ENCODE results near the gene IMMP1L.
"Not testable (repeated sequence)": the region's sequence is repeated elsewhere in the genome, so short reads cannot be mapped to it uniquely, and the experiment has no call there.

IMMP1L gene

DNA sequence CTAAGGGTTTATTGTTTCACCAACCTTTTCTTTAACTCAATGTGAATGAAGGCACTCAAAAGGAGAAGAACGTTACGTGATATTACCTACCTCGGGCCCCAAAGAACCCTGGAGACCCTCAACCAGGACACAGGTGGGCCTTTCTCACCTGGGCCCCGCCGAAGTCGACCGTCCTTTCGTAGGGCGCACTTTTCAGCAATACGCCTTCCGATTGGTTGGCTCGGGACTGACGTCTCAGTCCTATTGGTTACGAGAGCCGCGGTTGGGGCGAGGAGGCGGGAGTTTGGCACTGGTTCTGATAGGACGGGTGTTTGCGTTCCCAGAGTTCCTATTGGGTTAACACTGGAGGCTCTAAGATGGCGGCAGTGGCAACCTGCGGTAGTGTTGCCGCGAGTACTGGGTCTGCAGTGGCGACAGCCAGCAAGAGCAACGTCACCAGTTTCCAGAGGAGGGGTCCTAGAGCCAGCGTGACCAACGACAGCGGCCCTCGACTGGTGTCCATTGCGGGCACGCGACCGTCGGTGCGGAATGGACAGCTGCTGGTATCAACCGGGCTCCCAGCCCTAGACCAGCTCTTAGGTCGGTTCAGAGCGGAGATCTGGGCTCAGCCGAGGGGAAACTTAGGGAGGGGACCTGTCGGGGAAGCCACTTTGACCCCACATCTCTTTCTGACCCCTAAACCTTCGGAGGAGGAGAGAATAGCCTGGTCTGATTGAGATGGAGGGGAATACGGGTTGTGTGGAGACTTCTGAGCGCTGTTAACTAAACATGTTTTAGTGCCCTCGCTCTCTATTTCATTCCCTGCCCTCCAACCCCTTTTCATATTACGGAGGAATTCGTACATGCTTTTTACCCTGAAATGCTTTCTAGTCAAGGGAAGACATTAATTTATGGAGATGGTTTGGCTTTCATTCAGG lies at the start of gene IMMP1L, which contains the start of gene ELP4:
Gene IMMP1L, minus strand, starts transcription at position 194 of the 917 bp plus-strand sequence. CDS start 46,346 bp downstream, outside the sequence.
Gene ELP4, plus strand, starts transcription at position 339 of the 917 bp plus-strand sequence. Its CDS starts 18 bp downstream, at position 357.
- peak; percentile 97 for DNase-seq

- no peak for DNase-seq
Measured at GRCh38 chr11:31558001-31558400, 48.6 kb upstream of the IMMP1L start.

DNA sequence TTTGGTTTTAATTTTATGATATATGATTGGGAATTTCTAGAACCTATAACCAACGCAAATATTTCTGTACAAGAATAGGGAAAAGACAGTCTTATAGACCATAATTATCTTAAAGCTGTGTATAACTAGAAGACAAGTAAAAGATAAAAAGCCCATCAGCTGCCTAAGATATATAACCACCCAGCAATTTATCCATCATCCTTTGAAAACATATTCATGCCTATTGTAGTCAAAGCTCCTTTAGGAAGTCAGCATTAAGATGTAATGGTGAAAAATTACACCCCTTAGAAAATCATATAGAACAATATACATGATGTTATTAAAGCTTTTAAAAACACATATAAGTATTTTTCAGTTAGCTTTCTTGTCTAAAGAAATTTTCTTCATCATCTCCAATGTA lies 46.5 kb upstream of the IMMP1L start:
- DNase-seq, result no peak

- no peak for DNase-seq
Measured at GRCh38 chr11:31542862-31543261, 33.4 kb upstream of the IMMP1L start.

DNA sequence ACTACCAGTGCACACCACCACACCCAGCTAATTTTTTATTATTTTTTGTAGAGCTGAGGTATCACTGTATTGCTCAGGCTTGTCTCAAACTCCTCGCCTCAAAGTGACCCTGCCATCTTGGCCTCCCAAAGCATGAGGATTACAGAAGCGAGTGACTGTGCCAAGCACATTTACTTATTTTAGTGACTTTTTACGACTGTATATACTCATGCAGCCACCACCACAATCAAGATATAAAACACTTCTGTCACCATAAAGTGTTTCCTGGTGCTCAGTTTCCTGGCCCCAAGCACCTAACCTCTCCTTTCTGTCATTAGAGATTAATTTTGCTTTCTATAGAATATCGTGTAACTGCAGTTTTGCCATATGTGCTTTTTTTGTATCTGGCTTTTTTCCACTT lies 26.1 kb upstream of the IMMP1L start:
- DNase-seq, result no peak

DNA sequence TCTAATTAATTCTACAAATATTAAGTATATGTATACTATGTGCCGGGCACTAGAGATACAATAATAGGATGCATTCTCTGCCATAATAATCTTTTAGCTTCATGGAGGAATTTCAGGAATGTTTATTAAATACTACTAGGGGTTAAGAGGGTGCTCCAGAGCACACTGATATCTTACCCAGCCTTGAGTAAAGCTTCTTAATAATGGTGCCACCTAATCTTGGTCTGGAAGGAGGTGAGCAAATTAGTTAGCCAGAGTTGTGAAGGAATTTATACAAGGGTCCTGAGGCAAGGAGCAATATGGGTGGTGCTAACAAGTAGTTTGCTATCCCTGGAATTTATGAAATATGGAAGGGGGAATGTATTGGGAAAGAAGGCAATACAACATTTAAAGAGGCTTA lies 21.9 kb upstream of the IMMP1L start:
- no peak for DNase-seq

DNA sequence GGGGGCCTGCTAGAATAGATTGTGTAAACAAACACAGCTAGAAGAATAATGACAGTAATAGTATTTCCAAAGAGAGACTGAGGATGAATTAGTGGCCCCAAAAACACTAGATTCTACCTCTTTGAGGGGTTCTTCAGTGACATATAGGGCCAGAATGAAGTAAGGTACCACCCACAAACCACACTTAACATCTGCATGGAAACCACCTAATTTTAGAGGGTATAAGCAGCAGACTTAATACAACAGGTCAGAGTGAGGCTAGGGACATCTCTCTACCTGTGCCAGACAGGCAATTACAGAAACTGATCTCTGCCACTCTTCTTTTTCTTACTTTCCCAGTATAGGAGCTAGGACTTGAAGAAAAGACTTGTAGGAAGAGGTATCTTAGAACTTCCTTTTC lies 20.3 kb upstream of the IMMP1L start:
- DNase-seq, result no peak

DNA sequence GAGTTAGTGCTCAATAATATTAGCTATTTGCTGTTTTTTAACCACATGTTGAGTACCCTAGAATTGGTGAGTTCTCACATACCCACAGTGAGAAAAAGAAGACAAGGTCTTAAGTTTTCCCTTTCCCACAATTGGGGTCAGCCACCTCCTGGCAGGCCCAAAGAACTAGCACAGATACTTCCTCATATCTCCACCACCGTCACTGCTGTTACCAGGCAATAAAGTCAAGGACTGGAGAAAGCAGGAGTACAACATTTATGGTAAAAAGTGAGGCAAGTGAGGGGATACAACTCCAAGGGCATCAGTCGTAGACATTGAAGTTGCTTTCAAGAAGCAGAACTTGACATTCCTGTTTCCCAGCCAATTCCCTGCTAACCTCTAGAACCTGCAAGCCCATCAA lies 19.8 kb upstream of the IMMP1L start:
- no peak for DNase-seq

- DNase-seq, result no peak
Measured at GRCh38 chr11:31521497-31522150, 12.2 kb upstream of the IMMP1L start.

DNA sequence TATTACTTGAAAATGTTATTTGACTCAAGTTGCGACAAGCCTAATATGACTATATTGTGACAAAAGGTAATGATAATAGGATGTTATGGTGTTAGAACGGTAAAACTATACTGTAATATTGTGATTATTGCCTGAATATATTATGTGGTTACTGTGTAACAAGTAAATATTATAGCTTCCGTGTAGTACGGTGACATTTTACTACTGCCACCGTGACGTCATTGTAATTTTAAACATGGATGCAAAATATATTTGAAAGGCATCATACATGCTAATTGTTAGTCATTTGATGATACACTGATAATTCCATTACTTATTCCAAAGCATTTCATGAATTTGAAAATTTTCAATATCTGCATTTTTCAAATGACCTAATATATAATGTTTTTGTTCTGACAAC lies 2.7 kb upstream of the IMMP1L start:
- DNase-seq, result no peak

DNA sequence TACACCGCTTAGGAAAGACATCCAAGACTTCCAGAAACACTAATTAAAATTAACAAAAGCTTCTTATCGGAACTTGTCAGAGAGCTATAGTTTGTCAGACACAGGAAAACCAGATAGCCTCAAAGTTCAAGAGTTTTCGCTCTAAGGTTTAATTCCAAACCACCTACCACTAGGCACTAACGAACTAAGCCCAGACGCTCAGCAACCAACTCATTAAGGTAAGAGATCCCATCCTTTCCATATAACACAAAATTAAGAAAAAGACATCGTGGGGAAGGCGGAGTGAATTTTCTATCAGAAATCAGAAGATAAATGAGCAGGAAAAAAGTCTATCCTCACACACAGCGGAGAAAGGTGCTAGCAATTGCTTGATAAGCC lies 382 bp downstream of the IMMP1L start:
- no peak for DNase-seq

DNA sequence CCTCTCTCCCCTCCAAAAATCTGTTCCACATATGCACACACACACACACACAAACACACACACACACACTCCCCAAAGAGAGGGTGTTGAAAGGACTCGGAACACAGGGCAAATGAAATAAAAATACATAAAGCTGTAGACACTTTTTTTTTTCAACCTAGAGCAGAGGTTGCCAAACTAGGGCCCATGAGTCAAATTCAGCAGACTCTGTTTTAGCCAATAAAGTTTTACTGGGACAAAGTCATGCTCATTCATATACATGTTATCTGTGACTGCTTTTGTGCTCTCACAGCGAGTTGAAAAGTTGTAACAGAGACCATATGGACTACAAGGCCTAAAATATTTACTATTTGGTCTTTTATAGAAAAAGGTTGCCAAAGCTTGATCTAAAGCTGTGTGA lies 8.9 kb downstream of the IMMP1L start:
- DNase-seq, result no peak

GRCh38 chr11:31499576-31500178 lies 9.7 kb downstream of the IMMP1L start:
- no peak for DNase-seq

- DNase-seq, result not testable (repeated sequence)
Measured at GRCh38 chr11:31493762-31494161, 15.7 kb downstream of the IMMP1L start.

DNA sequence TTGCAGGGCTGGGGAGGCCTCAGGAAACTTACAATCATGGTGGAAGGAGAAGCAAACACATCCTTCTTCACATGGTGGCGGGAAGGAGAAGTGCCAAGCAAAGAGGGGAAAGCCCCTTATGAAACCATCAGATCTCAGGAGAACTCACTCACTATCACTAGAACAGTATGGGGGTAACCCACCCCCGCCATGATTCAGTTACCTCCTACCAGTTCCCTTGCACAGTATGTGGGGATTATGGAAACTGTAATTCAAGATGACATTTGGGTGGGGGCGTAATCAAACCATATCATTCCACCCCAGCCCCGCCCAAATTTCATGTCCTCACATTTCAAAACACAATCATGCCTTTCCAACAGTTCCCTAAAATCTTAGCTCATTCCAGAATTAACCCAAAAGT lies 16.2 kb downstream of the IMMP1L start:
- no peak for DNase-seq

DNA sequence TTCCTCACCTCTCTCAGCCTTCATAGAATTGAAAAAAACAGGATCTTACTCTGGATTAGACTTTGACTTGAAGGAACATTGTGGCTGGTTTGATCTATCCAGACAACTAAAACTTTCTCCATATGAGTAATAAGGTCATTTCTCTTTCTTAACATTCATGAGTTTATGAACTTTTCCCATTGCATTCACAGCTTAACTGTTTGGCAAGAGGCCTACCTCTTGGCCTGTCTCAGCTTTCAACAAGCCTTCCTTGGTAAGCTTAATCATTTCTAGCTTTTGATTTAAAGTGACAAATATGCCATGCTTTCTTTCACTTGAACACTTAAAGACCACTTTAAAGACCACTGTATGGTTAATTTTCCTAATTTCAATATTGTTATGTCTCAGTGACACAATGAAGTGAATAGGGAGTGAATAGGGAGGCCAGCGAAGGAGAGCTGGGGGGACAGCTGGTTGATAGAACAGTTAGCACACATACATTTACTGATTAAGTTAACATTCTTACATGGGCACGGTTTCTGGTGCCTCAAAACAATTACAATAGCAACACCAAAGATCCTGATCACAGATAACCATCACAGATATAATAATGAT lies 17.0 kb downstream of the IMMP1L start:
- DNase-seq, result no peak

DNA sequence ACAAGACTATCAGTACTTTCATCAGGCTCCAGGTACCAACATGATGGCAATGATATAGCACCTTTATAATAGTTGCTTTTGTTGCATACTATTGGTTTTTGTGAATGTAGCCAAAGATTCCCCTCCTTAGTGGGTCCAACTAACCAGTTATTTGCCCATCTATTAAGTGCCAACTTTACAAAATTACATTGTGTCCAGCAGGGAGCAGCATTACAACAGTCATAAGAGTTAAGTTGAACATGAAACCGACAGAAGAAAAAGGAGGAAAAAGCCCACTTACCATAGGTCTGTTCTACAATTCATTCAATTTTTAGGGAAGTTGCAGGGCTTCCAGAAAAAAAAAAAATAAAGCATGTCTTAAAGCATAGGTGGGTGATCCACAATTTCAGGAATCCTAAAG lies 21.6 kb downstream of the IMMP1L start:
- DNase-seq, result peak; percentile 30

- DNase-seq, result no peak
Measured at GRCh38 chr11:31484497-31484896, 24.9 kb downstream of the IMMP1L start.

GRCh38 chr11:31480930-31481329 lies 28.5 kb downstream of the IMMP1L start:
- DNase-seq, result no peak

DNA sequence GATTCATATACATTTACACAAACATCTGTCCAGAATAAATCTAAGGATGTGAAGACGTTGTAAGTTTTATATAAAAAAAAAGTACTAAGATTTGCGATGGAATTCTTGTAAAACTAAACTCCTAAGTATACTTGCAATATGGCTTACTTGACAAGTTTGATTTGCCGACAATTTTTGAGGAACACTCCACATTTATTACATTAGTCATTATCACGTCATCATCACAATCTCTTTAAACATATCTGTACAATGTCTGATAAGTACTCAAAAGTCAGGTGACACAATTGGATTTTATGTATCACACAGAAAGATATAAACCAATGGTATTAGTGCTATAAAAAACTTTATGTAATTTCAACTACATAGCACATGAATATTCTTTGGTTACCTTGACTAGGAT lies 30.4 kb downstream of the IMMP1L start:
- no peak for DNase-seq

DNA sequence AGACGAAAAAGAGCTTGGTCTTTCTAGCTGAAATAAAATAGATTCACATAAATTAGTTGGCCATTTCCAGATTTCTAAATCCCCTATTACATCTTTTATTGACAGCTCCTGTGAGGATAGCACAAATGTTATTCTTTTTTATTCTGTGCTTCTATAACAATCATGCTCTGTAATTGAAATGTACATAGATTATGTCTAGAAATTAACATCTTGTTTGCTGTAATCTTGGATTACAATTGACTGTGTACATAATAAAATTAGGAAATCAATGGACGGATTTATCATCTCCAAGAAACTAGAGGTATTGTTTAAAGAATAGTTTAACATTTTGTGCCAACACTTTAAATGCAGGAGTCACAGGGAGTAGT lies 31.2 kb downstream of the IMMP1L start:
- no peak for DNase-seq

DNA sequence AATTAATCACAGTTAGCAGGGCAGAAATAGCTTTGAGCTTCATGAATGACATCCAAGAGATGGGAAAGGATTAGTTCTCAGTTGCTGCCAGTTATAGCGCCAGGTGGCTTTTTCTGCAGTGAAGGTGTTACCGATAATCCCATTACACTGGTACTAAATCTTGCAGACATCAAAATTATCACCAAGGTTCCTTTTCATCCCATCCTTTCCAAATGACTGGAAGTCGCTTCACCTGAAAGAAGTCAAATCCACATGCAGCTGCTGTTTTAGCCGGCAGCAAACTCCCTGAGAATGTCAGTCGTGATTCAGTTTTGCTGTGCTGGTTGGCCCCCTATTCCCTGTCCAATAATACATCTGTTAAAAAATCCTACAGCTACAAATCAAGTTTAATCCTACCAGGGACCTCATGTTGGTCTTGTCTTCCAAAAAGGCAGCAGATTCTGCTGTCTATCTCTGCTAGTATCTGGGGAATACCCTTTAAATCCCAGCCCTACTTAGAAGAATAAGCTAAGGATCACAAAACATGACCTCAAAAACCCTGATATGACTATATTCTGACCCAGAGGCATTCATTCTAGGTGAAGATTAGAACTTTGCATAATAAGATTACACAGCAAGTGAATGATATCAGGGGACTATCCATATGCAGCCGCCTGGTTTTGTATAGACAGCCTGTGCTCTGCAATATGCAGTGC lies 31.7 kb downstream of the IMMP1L start:
- no peak for DNase-seq

DNA sequence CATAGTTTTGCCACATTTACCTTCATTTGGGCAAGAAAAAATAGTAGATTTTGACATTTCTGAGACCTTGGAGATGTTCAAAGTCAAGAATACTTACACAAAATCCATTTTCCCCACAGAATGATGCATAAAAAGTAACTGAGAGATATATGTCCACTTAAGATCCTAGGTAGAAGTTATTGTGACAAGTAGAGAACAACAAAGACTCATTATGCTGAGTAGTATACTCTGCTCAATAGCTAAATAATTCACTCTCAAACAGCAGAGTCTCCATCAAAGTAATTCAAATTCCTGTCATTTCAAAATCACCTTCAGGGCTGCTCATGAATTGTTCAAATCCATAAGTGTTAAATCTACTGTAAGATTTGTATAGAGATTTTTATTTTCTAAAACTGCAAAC lies 35.3 kb downstream of the IMMP1L start:
- no peak for DNase-seq

Data from CD4-positive, alpha-beta T cell treated with Interleukin-12 subunit alpha and Interleukin-12 subunit beta, for 1 hour (primary cell).